Pancreas (tissue), 10 donors: ENCODE data around the gene SYT5. TPM values are rescaled to one million over a fixed set of nuclear protein-coding genes. Genes with fewer than 3 reads are reported as not detected.

Experiments used
- ATAC-seq, 4 donors: fragments of 200-7000 bp; cut with Tn5 transposase; one replicate each; pipeline versions ENCODE4 v1.8.0 to v1.9.1; 2020; ENCODE audit warnings: mild to moderate bottlenecking in 4 of 4, moderate library complexity in 4 of 4
- DNase-seq, 6 donors: peaks; one replicate each; pipeline ENCODE4 v3.0.0-alpha.2; 2020
- FAIRE-seq: peaks from 2 replicates; lab custom pipeline; 2012; peaks lifted over from hg19 to GRCh38; lab: Jason Lieb, UNC
- H3K27ac ChIP-seq, 4 donors: fragments of 200-600 bp; sonication (generic); 1 replicate in 3 of 4; 2 replicates in 1 of 4; pipeline versions ENCODE4 v1.5.0 to v1.8.0; 2020
- H3K27me3 ChIP-seq, 4 donors: fragments of 200-600 bp; one replicate each; pipeline ENCODE4 v1.8.0; 2021
- H3K36me3 ChIP-seq, 3 donors: fragments of 200-600 bp; sonication (generic) in 1 of 3; one replicate each; pipeline versions ENCODE4 v1.5.0 to v1.8.0; 2020 to 2021
- H3K4me1 ChIP-seq, 3 donors: fragments of 200-600 bp; one replicate each; pipeline ENCODE4 v1.8.0; 2021
- H3K4me3 ChIP-seq, 4 donors: fragments of 200-600 bp; sonication (generic) in 2 of 4; one replicate each; pipeline versions ENCODE4 v1.5.0 to v1.8.0; 2020 to 2021
- H3K9me3 ChIP-seq, 4 donors: fragments of 200-600 bp; one replicate each; pipeline ENCODE4 v1.8.0; 2021
- CTCF ChIP-seq, 4 donors: fragments of 200-600 bp; sonication (generic) in 3 of 4; IDR thresholded peaks; one replicate each; pipeline versions ENCODE4 v1.5.0 to v1.8.0; 2021; ENCODE audit warnings: antibody characterized with exemption in 4 of 4
- WGBS, 2 donors: extraction: QIAGEN DNeasy Blood & Tissue Kit; methylation state at CpG; one replicate each; pipeline ENCODE4 v1.1.7; 2013; 5-methylcytosine and 5-hydroxymethylcytosine counted together
- intact Hi-C, 3 donors: fragments of 100-400 bp; cut with DNase I; formaldehyde crosslinking; loops; one replicate each; pipeline versions ENCODE4 v1.11.1 to v1.14.2; 2022
- polyA plus RNA-seq, 2 donors: library from polyadenylated mRNA; stranded (reverse); fragments of 200-250 nt; gene quantifications; one replicate each; pipeline ENCODE4 v1.2.3, GENCODE V29; 2013
- total RNA-seq, 6 donors: library from RNA; stranded (reverse); fragmentation: NEBNext Ultra II Directional in 4 of 6; extraction: Animal tissue kit (Norgen Biotek cat#: 25700) in 4 of 6; gene quantifications; one replicate each; pipeline versions ENCODE4 v1.2.1 to v1.2.4, GENCODE V29; 2021 to 2023
- donor health status: healthy with polysubstance abuse.
- donor health status: DM: no; HTN: no; CAD: no; lungs with moderate emphysema.
- donor health status: DM: no; HTN: no; CAD: no.
- donor health status: control.
- donor health status: control.
- donor health status: Bipolar disorder and iron deficiency.
- donor health status: DM: yes; HTN: yes; CAD: no.
- donor health status: DM: no; HTN: no; CAD: no.
- donor health status: DM: no; HTN: no; CAD: no.
- donor health status: DM: yes; HTN: yes; CAD: no.

SYT5 gene
- total and polyA plus RNA-seq, 8 donors = 0.88 to 41.1 (median 2.8) TPM

GRCh38 chr19:55136399-55137102 is 43.5 kb downstream of the SYT5 start:
- intact Hi-C loops = loop anchor here in 1 of 3 donors (5.0 kb wide), 1 partner anchor 366 kb away; no protein-coding TSS in a partner anchor
- Histone ChIP-seq H3K27ac (no peak overlapping the region), H3K9me3 (no peaks in the 10 kb centered on the region), H3K27me3 (peaks cover 0 to 7% (median under 1%) of the 10 kb centered on the region in 4 donors), H3K36me3 (no peaks in the 10 kb centered on the region), H3K4me1 (no peaks in the 10 kb centered on the region), H3K4me3 (no peak overlapping the region)
- no peak for ATAC-seq
- 44 to 53% methylated on average over 17 of the region's 17 CpGs for WGBS, 2 donors
- no peak for TF ChIP-seq CTCF (IDR thresholded peaks at IDR 0.05)
- no peak for FAIRE-seq
- no peak for DNase-seq

- intact Hi-C loops = loop anchor here in 1 of 3 donors (5.0 kb wide), 1 partner anchor 368 kb away; no protein-coding TSS in a partner anchor
- Histone ChIP-seq H3K27me3 (peaks cover 0 to 2% (median 0%) of the 10 kb centered on the region in 4 donors), H3K27ac (no peak overlapping the region), H3K4me3 (no peak overlapping the region), H3K4me1 (no peaks in the 10 kb centered on the region), H3K36me3 (no peaks in the 10 kb centered on the region), H3K9me3 (no peaks in the 10 kb centered on the region)
- WGBS, 2 donors = 4 to 33% methylated on average over 1 to 2 of the region's 3 CpGs
- DNase-seq = no peak
- TF ChIP-seq CTCF (IDR thresholded peaks at IDR 0.05) = no peak
- no peak for ATAC-seq
- no peak for FAIRE-seq
Observed at GRCh38 chr19:55134736-55135135, 45.4 kb downstream of the SYT5 start.

- H3K4me3 ChIP-seq = no peak overlapping the region
- H3K27me3 ChIP-seq = peaks cover 0 to 2% (median 0%) of the 10 kb centered on the region in 4 donors
- no peak overlapping the region for H3K27ac ChIP-seq
- no peak for TF ChIP-seq CTCF (IDR thresholded peaks at IDR 0.05)
- H3K9me3 ChIP-seq = no peaks in the 10 kb centered on the region
- no peaks in the 10 kb centered on the region for H3K4me1 ChIP-seq
- H3K36me3 ChIP-seq = no peaks in the 10 kb centered on the region
- DNase-seq (no peak), ATAC-seq (no peak), FAIRE-seq (no peak)
- intact Hi-C loops = no loop called here
- 44 to 49% methylated on average over 24 to 25 of the region's 25 CpGs for WGBS, 2 donors
Observed at GRCh38 chr19:55133639-55134444, 46.2 kb downstream of the SYT5 start.

GRCh38 chr19:55132453-55133129 is 47.5 kb downstream of the SYT5 start:
- Histone ChIP-seq H3K4me1 (no peaks in the 10 kb centered on the region), H3K4me3 (no peak overlapping the region), H3K9me3 (no peaks in the 10 kb centered on the region), H3K36me3 (no peaks in the 10 kb centered on the region), H3K27ac (no peak overlapping the region), H3K27me3 (peaks cover 0 to 2% (median 0%) of the 10 kb centered on the region in 4 donors)
- DNase-seq (no peak), ATAC-seq (no peak), FAIRE-seq (no peak)
- intact Hi-C loops = no loop called here
- TF ChIP-seq CTCF (IDR thresholded peaks at IDR 0.05) = no peak
- 27 to 42% methylated on average over 14 of the region's 14 CpGs for WGBS, 2 donors
